Brain pericyte (primary cell): Measurements from ENCODE around the gene CPA2.

Experiments used
- DNase-seq: peaks from one replicate; pipeline ENCODE4 v3.0.0-alpha.2; 2012; ENCODE audit warnings: low read depth, low spot score

CPA2 gene

DNA sequence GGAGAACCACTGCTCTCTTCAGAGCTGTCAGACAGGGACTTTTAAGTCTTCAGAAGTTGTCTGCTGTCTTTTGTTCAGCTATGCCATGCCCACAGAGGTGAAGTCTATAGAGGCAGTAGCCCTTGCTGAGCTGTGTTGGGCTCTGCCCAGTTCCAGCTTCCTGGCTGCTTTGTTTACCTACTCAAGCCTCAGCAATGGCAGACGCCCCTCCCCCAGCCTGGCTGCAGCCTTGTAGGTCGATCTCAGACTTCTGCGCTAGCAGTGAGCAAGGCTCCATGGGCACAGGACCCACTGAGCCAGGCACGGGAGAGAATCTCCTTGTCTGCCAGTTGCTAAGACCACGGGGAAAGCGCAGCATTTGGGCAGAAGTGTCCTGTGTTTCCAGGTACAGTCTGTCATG lies 12.1 kb upstream of the CPA2 start:
- DNase-seq, result no peak

DNA sequence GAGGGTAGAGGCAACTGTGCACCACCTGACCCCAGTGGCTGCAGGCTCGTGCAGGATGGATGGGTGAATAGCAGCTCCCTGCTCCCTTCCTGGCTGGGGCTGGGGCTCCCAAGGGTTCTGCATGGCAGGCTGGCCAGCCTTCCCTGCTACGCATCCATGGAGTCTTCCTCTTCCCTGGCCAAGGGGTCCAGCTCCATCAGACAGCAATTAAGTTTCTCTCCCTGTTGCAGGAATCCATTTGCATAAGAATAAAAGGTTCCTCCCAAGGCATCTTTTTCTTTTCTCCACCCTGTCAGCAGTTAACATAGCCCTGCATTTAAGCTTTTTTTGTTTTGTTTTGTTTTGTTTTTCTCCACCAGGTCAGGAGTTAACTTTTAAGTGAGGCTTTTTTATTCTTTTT lies 10.0 kb upstream of the CPA2 start:
- DNase-seq, result no peak

DNA sequence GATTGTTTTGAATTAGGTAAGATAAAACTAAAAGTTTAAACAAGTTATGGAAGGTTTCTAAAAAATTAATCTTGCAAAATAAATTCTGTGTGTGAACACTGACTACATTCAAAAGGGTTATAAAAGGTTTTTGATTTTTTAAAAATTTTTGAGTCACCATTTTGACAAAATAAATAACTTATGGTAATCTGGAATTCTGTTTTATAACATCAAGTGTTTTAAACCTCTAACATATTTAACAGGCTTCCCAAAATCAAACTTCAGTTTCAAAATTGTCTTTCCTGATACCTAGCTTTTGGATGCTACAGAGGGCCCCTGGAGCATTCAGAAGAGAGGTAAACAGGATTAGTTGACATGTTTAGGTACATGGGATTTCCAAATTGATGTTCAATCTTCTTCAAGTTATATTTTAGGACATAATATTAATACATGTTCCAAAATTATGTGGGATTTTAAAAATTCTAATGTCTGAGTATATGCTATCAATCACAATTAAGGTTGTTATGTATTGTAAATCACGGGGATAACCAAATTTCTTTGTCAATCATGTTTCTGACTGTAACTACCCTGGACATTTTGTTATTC lies 8.1 kb upstream of the CPA2 start:
- no peak for DNase-seq

DNA sequence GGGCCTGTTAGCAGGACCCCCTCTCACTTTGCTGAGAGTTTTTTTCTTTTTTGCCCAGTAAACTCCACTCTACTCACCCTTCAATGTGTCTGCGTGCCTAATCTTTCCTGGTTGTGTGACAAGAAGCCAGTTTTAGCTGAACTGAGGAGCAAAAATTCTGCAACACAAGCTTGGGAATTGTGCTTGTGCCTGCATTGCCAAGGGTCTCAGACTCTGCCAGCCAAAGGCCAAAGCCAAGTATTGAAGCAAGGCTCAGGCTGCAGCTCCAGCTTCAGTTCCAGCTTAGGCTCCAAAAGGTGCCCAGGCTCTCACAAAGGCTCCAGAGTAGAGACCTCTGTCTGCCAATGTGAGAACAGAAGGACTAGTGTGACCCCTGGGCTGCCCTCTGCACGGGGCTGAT lies 4.2 kb upstream of the CPA2 start:
- no peak for DNase-seq

DNA sequence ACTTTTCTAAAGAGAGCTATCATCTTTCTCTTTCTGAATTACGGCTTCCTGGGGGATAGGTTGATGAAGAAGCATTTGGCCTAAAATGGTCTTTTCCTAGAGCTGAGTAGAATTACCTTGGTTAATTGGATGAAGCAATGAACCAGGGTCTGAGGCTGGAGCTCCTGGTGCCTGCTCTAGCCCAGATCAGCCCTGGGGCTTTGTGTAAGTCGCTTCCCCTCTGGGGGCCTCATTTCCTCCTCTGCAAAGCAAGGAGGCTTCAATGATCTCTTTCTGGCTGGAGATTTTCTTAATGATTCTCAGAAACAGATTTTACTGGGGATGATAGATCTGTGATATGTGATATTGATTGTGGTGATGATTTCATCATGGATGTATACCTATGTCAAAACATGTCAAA lies 3.5 kb upstream of the CPA2 start:
- DNase-seq, result no peak

DNA sequence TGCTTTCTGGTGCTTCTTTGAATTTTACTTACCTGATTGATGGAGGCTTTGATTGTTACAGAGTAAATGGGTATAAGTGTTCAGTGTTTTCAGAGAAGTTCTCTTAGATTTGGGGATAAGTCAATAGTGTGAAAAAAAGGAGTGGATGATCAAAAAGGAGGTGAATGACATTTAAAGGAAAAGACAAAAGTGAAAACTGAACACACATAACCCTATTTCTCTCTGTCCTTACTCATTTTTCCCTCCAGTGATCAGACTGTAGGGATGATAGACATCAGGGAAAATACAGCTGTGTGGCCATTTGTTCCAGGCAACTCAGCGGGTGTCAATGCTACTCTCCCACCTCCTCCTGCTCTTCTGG lies 278 bp downstream of the CPA2 start:
- no peak for DNase-seq

DNA sequence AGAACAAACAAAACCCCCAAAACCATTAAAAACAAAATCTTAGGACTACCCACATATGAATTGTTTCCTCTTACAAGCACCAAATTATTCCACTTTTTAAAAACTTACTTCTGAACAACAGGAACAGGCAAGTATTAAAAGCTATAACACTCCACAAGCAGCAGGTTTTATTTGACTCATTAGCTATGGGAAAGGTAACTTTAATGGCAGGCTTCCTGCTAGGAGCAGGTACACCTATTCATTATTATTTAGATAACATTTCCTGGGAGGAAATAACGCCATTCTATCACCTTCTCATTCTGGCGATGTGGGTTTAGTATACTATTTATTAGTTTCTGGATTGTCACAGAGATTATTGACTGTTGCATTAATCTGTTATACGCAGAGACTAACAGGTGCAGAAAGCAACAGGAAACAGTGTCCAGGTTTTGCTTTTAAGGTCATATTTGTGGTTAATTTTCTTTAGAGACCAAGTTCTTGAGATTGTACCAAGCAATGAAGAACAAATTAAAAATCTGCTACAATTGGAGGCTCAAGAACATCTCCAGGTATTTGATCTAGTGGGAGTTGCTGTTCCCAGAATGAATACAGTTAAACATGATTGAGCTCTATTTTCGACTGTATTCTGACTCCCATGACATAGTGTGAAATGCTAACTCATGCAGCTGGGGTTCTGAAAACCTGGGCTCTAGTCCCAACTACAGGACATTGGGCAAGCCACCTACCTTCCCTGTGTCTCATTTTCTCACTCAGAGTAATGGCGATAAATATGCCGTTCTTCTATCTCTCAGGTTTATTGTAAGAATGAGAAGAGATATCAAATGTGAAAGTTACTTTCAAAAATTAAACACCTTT lies 2.0 kb downstream of the CPA2 start:
- no peak for DNase-seq

DNA sequence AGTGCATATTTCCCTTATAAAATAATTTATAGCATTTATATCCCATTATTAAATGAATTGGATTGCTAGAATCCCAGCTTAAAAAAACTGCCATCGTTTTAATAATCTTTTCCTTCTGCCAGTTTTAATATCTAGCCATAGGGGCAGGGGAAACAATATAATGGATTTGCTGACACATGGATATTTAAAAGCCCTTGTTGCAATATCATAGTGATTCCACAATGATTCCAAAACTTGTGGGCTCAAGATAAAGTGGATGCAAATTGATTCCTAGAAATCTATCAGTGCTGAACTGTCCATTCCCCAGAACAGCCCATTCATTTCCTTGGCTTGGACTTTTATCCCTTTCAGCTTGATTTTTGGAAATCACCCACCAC lies 2.6 kb downstream of the CPA2 start:
- no peak for DNase-seq

DNA sequence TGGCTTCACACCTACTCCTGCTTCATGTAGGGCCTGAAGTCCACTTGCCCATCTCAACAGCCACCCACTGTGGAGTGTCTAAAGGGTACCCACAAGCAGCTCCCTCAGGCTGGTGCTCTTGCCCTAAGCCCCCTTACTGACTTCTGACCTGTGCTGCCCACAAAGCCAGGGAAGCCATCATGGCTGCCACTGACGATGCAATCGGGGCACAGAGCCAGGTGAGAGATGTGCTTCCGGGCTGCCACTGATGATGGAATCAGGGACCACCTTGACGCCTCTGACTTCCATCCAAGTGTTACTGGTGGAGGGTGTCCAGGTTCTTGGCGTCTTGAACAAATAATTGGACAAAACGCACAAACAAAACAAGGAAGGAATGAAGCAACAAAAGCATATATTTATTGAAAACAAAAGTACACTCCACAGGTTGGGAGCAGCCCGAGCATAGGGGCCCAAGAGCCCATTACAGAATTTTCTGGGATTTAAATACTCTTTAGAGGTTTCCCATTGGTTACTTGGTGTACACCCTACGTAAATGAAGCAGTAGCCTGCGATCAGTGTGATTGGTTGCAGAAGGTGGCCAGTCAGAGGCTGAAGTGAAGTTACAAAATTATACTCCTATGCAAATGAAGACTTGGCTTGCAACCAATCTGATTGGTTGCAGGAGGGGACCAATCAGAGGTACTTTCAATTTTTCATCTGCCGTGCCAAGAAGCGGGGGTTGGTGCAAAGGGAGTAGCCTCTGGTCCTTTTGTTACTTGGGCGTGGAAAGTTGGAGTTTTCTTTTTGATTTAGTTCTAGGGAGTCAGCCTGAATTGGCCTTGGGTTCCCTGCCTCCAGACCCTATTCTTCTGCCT lies 4.5 kb downstream of the CPA2 start:
- DNase-seq, result no peak

DNA sequence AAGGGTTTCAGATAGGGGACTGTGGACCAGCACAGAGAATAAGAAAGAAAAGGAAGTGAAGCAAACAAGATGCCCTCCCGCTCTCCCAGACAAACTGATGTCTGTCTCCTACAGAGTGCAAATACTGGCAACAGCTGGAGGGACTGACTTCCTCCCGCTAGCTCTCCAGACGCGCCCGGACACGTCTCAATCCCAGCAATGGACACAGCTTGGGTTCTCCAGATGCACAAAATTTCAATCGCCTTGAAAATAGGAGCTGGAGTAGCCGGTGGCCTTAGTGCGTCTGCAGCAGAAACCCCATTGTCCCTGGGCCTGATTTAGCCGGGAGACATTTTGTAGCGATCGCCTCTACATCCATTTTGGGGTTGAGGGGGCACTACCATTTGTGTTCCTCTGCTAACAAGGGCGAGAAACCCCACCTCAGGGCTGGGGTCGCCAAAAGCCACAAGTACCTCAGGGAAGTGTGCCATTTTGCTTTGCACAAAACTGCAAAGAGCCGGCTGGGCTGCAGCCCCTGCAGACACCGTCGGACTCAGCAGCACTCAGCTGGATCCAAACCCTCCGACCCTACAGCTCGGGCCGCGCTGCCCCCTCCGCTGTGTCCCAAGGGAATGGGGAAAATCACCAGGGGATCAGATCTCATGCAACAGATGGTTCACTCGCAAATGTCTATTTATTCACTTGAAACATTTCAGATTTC lies 5.9 kb downstream of the CPA2 start:
- DNase-seq, result no peak

DNA sequence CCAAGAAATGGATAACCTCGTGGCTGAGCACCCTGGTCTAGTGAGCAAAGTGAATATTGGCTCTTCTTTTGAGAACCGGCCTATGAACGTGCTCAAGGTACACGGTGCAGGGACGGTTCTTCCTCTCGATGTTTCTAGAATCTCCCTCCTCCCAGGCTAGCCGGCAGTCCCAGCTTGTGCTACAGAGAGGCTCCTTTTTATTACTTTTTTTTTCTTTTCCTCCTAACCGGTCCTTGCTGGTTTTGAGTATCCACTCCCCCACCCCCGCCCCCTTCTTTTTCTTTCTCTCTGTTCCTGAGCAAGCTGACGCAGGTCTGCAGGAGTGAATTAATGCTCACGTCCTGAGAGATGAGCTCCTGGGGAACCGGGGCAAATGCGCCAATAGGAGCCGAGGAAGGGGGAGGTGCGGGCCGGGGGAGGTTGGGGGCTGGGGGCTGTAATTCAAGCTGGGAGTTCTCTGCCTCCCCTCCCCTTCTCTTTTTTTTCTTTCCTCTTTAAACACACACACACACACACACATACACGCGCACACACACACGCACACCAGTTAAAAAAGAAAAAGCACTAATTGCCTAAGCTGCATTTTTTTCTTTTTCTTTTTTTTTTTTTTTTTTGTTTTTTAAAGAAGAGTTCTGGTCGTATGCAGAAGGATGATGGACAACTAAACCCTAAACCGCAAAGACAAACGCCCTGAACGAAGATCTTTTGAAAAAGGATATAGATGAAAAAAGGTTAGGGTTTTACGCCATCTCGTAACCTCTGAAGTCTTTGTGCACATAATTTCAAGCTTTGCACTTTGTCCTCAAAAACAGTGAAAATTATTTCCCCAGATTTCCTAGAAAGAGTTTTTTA lies 6.6 kb downstream of the CPA2 start:
- DNase-seq, result peak; percentile 46

DNA sequence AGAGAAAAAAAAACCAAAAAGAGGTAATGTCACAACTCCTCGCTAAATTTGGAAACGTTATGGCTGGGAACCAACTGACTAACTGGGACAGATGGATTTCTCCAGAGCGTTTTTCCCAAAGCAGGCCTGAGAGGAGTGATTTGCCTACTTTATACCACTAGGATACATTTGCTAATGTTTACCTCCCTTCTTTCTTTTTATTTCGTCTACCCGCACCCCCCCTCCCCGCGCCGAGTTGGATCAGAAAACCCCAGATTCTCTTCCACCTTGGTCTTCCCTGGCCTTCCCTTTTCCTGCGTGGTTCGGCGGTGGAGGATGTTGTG lies 7.2 kb downstream of the CPA2 start:
- no peak for DNase-seq

DNA sequence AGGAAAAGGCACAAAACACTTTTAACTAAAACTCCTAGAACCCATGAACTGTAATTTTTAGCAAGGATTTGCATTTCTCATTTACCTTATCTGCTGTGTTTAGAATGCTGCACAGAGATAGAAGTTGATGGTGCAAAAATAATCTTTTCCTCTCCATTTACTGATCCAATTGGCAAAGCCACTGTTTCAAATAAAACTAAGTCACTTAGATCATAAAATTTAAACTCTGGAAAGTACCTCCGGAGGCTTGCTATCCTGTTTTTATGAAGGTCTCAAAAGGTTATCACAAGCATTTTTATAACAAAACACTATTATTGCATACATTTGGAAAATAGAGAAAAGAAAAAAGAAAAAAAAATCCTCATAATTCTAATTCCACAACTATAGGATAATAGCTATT lies 7.6 kb downstream of the CPA2 start:
- DNase-seq, result no peak

DNA sequence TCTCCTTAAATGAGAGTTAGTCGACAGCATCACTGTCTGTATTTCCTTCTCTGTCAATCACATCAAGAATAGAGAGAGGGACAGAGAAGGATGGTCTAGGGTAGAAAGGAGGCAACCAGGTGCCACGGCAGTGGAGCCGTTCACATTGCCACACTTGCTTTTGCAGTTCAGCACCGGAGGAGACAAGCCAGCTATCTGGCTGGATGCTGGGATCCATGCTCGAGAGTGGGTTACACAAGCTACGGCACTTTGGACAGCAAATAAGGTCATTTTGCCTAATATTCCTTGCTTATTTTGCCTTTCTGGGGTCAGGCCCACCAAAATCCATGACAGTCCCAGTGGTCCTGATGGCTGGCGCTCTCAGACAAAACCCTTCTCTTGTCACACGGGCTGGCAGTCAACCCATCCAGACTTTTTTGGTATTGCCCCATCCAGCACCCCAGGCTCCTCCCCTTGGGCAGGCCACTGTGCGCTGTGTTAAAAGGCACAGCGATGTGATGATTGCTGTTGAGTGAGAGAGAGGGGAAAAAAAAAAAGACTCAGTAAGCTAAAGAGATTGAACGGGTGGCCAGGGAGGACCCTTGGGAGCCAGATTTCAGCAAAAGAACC lies 8.4 kb downstream of the CPA2 start:
- no peak for DNase-seq

DNA sequence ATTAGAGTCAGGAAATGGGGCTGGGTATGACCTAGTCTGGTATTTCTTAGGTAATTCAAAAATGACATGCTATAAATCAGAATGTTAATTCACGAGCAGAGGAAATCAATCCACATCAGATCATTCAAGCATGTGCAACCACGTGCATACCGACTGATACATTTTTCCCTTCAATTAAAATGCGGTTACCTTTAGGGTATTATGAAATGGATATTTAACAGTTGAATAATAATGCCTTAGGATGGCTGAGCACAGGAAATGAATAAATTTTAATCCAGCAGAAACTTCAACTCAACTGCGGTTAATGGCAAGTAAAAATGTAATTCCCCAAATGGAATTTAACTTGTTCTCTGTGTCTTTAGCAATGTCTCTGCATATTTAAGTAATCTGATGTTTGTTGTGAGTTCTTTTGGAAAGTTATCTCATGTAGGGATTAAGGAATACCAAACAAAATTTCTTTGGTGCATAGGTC lies 9.2 kb downstream of the CPA2 start:
- no peak for DNase-seq

DNA sequence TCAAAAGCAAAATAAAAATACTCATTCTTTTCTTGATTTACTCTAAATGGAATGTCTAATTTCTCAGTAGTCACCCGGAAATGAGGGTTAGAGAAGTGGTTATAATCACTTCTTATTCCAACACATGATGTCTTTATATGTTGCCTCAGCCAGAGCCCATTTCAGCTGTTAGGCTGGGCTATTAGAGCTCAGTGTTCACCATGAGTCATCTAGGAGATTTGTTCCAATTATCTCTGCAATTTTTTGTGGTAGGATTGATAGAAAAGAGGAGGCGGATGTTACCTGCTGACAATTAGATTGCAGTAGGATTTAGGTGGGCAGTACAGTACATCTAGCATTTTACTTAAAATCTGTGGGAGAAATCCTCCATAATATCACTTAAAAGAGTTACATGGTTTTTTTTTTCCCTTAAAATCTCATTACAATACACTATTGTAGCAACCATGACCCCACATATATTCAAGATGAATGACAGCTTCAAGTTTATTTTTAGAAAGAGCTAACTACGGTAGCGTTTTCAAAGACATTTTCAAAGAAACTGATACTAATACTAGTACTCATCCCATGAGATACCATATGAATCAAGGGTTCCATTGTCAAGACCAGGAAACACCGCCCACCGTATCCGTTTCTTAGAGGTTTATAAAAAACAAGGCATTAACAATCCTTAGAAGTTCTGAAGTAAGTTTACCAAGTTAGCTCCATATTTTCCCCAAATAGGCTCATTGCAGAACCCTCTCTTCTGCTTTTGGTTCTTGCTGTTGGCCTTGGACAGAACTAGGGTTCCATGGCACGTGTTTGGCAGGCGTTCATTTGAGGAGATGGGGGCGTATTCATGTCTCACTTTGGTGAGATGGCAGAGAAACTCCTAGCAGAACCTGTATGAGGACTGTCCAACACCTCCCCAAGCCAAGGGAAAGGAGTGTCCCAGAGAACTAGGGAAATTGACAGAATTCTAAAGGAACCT lies 10.4 kb downstream of the CPA2 start:
- no peak for DNase-seq

DNA sequence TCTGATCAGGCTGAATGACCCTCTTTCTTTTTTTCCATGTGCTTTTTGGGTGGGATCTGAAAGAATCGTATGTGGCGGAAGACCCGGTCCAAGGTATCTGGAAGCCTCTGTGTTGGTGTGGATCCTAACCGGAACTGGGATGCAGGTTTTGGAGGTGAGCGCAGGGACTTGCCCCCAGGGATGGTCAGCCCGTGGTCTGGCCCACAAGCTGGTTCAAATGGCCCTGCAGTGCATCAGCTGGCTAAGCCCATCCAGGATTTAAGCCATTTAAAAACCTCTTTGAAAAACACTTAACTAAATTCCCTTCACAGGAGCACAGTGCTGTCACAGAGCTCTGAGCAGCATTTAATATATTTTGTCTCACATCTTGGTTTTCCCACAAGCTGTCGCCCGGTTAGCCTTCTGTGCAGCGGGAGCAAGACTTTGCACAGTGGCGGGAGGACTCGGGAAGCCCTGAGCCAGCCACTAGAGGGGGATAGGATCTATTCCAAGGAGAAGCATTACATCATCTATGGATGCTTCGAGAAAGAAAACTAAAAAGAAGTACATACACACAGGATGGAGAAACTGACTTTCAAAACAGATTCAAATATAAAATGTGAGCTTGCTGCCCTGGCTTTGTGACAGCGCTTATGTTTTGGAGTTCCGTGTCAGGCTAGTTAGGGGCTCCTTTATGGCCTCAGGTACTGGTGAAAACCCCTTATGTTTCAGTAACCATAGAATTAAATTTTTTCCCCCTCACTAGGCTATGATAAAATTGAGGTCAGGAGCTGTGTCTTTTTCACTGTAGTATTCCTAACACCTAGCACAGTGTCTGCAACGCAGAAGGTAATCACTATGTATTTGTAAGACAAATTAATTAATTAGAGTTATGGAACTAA lies 11.3 kb downstream of the CPA2 start:
- DNase-seq, result no peak

DNA sequence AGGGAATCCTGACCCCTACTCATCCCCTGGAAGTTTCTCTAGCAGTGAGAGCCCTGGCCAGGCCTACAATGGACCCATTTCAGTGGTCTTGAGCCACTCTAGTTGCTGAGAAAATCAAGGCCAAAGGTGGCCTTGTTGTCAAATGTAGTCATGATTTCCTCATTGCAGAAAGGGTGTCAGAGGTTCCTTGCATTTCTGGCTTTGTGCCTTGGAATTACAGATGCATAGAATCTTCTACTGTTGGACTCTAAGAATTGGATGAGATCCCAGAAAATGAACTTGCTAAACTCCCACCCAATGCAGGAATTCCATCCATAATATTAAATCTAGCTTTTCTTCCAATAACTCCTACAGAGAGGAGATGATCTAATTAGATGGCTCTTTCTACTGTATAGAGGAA lies 12.2 kb downstream of the CPA2 start:
- no peak for DNase-seq

DNA sequence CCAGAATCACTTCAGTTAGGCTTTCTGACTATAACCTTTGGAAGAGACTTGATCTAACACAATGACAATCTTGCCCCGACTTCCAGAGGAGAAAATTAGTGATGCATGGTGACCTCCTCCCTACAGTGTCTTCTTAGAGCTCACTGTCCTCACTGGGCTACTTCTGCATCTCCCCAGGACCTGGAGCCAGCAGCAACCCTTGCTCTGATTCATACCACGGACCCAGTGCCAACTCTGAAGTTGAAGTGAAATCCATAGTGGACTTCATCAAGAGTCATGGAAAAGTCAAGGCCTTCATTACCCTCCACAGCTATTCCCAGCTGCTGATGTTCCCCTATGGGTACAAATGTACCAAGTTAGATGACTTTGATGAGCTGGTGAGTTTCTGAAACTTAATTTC lies 12.6 kb downstream of the CPA2 start:
- no peak for DNase-seq
